ENCODE results near the gene KIF1A.

KIF1A gene

GRCh38 chr2:240819858-240820606, at the start of gene KIF1A:
Gene KIF1A, minus strand, starts transcription at chr2:240820219. Its CDS starts 22,467 bp downstream, at chr2:240797752.
- DNase-seq, result peak in 54 of 56 donors; percentile 42 to 96 (median 86)

- DNase-seq, result no peak
Observed at GRCh38 chr2:240869109-240869955, 49.3 kb upstream of the KIF1A start.

- DNase-seq, result no peak
Observed at GRCh38 chr2:240868286-240869108, 48.5 kb upstream of the KIF1A start, which contains the start of gene AGXT. Gene AGXT, plus strand, starts transcription at chr2:240868824. Its CDS starts 42 bp downstream, at chr2:240868866.

GRCh38 chr2:240865391-240865790, 45.4 kb upstream of the KIF1A start:
- DNase-seq, result no peak

GRCh38 chr2:240864475-240864874, 44.5 kb upstream of the KIF1A start:
- no peak for DNase-seq

GRCh38 chr2:240861547-240861946, 41.5 kb upstream of the KIF1A start:
- DNase-seq, result no peak

- no peak for DNase-seq
Observed at GRCh38 chr2:240858871-240859270, 38.9 kb upstream of the KIF1A start.

- DNase-seq, result no peak
Observed at GRCh38 chr2:240858321-240858720, 38.3 kb upstream of the KIF1A start.

GRCh38 chr2:240857039-240858008, 37.3 kb upstream of the KIF1A start:
- DNase-seq, result no peak

GRCh38 chr2:240856151-240856980, 36.3 kb upstream of the KIF1A start:
- no peak for DNase-seq

GRCh38 chr2:240855670-240856069, 35.7 kb upstream of the KIF1A start:
- no peak for DNase-seq

GRCh38 chr2:240852671-240853314, 32.8 kb upstream of the KIF1A start:
- no peak for DNase-seq

- peak in 51 of 56 donors; percentile 35 to 93 (median 73) for DNase-seq
Observed at GRCh38 chr2:240851078-240851991, 31.3 kb upstream of the KIF1A start.

GRCh38 chr2:240850756-240851077, 30.7 kb upstream of the KIF1A start:
- DNase-seq, result no peak

GRCh38 chr2:240850026-240850425, 30.0 kb upstream of the KIF1A start:
- no peak for DNase-seq

- no peak for DNase-seq
Observed at GRCh38 chr2:240848900-240849680, 29.1 kb upstream of the KIF1A start.

GRCh38 chr2:240847817-240848216, 27.8 kb upstream of the KIF1A start:
- no peak for DNase-seq

Measured in amygdala (tissue), 56 donors.